Measurements from ENCODE around the gene METTL9. TPM values are rescaled to one million over a fixed set of nuclear protein-coding genes. Genes with fewer than 3 reads are reported as not detected.

METTL9 gene
- total and polyA plus RNA-seq, 9 of the 15 experiments (the other 6 are each of a cell fraction or from before 2014, with no cell fraction given) = 12.2 to 107 (median 79.1) TPM

GRCh38 chr16:21703156-21703555, 103.8 kb downstream of the METTL9 start (continued):
- no peak for TF ChIP-seq SMAD1 (IDR thresholded peaks at IDR 0.05; ENCODE audit: low read depth, low read length, partially characterized antibody)
- no peak for TF ChIP-seq BRD4 (IDR thresholded peaks at IDR 0.05)
- TF ChIP-seq RAD51 (IDR thresholded peaks at IDR 0.05; ENCODE audit: borderline replicate concordance, low read depth) = no peak
- TF ChIP-seq IFI16 (CRISPR knock-in tag; IDR thresholded peaks at IDR 0.05) = no peak
- no peak for TF ChIP-seq KLF16 (IDR thresholded peaks at IDR 0.05)

DNA sequence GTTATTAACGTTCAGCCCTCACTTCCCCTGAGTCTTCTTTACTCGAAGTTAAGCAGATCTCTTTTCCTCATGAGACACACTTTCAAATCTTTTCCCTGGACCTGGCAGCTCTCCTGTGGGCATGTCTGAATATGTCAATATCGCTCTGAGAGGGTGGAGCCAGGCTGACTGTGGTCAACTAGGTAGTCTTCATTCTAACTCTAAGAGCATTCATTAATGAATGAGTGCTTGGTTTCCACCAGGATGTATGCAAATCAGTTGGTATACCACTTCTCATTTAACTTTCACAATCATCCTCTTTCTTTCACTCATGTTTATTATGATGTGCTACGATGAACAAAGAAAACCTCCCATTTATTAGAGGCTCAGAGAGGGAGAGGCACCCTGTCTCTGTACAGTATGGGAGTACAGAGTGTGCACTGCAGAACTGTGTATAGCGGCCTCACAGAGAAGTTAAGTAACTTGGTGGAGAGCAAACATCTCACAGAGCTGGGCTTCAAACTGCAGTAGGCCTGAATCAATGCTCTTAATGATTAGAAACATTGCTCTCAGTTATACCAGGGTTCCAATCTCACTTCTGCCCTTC, 104.3 kb downstream of the METTL9 start:
- 2% methylated on average over 5 of the region's 5 CpGs for WGBS (ENCODE audit: insufficient coverage, low coverage, missing lambda C conversion rate)
- TF ChIP-seq SP2 (IDR thresholded peaks at IDR 0.05; ENCODE audit: extremely low read depth, low read depth, low read length, poor library complexity, severe bottlenecking) = no peak
- no peak for TF ChIP-seq ZNF764 (CRISPR knock-in tag; IDR thresholded peaks at IDR 0.05; ENCODE audit: low read depth)
- TF ChIP-seq MIER1 (IDR thresholded peaks at IDR 0.05; ENCODE audit: low read depth) = no peak
- TF ChIP-seq POU5F1 (IDR thresholded peaks at IDR 0.05; ENCODE audit: borderline replicate concordance, low read depth, low read length, partially characterized antibody) = no peak
- TF ChIP-seq SMAD3 (CRISPR knock-in tag; conservative IDR thresholded peaks at IDR 0.05) = no peak
- TF ChIP-seq, protein P1, sequence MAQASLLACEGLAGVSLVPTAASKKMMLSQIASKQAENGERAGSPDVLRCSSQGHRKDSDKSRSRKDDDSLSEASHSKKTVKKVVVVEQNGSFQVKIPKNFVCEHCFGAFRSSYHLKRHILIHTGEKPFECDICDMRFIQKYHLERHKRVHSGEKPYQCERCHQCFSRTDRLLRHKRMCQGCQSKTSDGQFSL (CRISPR knock-in tag; IDR thresholded peaks at IDR 0.05) = no peak
- TF ChIP-seq, protein P1 (tag; IDR thresholded peaks at IDR 0.05) = no peak
- no peak for TF ChIP-seq TRIM24 (IDR thresholded peaks at IDR 0.05)
- TF ChIP-seq, protein P2, sequence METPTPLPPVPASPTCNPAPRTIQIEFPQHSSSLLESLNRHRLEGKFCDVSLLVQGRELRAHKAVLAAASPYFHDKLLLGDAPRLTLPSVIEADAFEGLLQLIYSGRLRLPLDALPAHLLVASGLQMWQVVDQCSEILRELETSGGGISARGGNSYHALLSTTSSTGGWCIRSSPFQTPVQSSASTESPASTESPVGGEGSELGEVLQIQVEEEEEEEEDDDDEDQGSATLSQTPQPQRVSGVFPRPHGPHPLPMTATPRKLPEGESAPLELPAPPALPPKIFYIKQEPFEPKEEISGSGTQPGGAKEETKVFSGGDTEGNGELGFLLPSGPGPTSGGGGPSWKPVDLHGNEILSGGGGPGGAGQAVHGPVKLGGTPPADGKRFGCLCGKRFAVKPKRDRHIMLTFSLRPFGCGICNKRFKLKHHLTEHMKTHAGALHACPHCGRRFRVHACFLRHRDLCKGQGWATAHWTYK (CRISPR knock-in tag; IDR thresholded peaks at IDR 0.05) = no peak
- TF ChIP-seq SNIP1 (IDR thresholded peaks at IDR 0.05; ENCODE audit: low read depth) = no peak
- TF ChIP-seq BRCA1 (IDR thresholded peaks at IDR 0.05) = no peak
- TF ChIP-seq BRCA1 (CRISPR knock-in tag; IDR thresholded peaks at IDR 0.05) = no peak
- TF ChIP-seq POLR2A (conservative IDR thresholded peaks at IDR 0.05) = no peak
- no peak for TF ChIP-seq HNRNPUL1 (IDR thresholded peaks at IDR 0.05; ENCODE audit: low read length)
- no peak for TF ChIP-seq HOMEZ (CRISPR knock-in tag; IDR thresholded peaks at IDR 0.05)

More for the DNA sequence above, 104.3 kb downstream of the METTL9 start:
- Histone ChIP-seq H3K79me2 (ENCODE audit: control insufficient read depth, insufficient read depth, low read length) (no peaks in the 10 kb centered on the region), H3K4me1 (replicated peaks in 1 of 2; ENCODE audit: control insufficient read depth in 2 of 2, insufficient read depth in 2 of 2, low read length in 2 of 2) (no peaks in the 10 kb centered on the region; a peak in 1 of 5 replicates), H3K36me3 (ENCODE audit: control insufficient read depth, insufficient read depth, low read length) (no peaks in the 10 kb centered on the region), H3K9me1 (ENCODE audit: control insufficient read depth, insufficient read depth, low read length) (no peaks in the 10 kb centered on the region), H3K27ac (ENCODE audit: extremely low read depth, low read depth, low read length) (no peak overlapping the region), H3K9me3 (replicated peaks; ENCODE audit: control insufficient read depth, insufficient read depth, low read depth, low read length) (no peaks in the 10 kb centered on the region), H3K27me3 (ENCODE audit: control insufficient read depth in 2 of 2, insufficient read depth in 2 of 2, low read length in 2 of 2) (peaks cover 0 to 9% of the 10 kb centered on the region in 2 experiments; a peak in 2 of 5 replicates), H4K20me1 (replicated peaks; ENCODE audit: control insufficient read depth, insufficient read depth, low read length) (no peaks in the 10 kb centered on the region), H2AFZ (ENCODE audit: low read depth, low read length) (no peak overlapping the region), H3K4me2 (ENCODE audit: insufficient read depth, low read length) (no peak overlapping the region), H3K9ac (ENCODE audit: insufficient read depth in 1 of 2, low read depth in 2 of 2, low read length in 2 of 2) (no peak overlapping the region), H3K4me3 (no peak overlapping the region)
- intact Hi-C loops (cut with micrococcal nuclease) (no loop called here), in situ Hi-C loops (cut with MboI) (loop anchor here (25.0 kb wide), 2 partner anchors 109 to 234 kb away; no protein-coding TSS in a partner anchor)
- ChIA-PET POLR2A (interaction anchor here (1.5 kb wide), 1 partner anchor 9 kb away, joined by 11 read pairs; no protein-coding TSS in a partner anchor), CTCF (ENCODE audit: low intra/inter-chr PET ratio) (no interaction called here)
- DNase-seq (ENCODE audit: extremely low read depth in 1 of 4, low spot score in 3 of 4) = no peak
- no TSS peak for BruUV-seq (replicated peaks)
- no peak for ATAC-seq
- no peak for FAIRE-seq

Measured in K562 (cell line).